H7 (cell line): ENCODE results near the gene TRDMT1. TPM values are rescaled to one million over a fixed set of nuclear protein-coding genes. Genes with fewer than 3 reads are reported as not detected.

Source experiments
- DNase-seq: peaks from one replicate; pipeline ENCODE4 v3.0.0; 2012
- H3K27me3 ChIP-seq: 2 replicates; pipeline ENCODE4 v1.6.0; 2011; ENCODE audit warnings: mild to moderate bottlenecking, low read length; ENCODE audit not compliant: control insufficient read depth, insufficient read depth
- H3K36me3 ChIP-seq: replicated peaks from 2 replicates; pipeline ENCODE4 v1.5.1; 2011; ENCODE audit warnings: low read length; ENCODE audit not compliant: control insufficient read depth, insufficient read depth
- H3K4me3 ChIP-seq: 2 replicates; pipeline ENCODE4 v1.5.1; 2011; ENCODE audit warnings: low read depth, mild to moderate bottlenecking, control low read depth, low read length, moderate library complexity; ENCODE audit not compliant: insufficient read depth
- total RNA-seq: library from RNA; depleted of rRNA; stranded (reverse); fragments of >200 nt; shearing (Covaris generic); gene quantifications from 2 replicates; pipeline ENCODE4 v1.2.3, GENCODE V29; 2014

Gene TRDMT1
- total RNA-seq, 1 experiment from 2014 or later, result 8.0 TPM

GRCh38 chr10:17154116-17154515 lies 47.4 kb downstream of the TRDMT1 start:
- no peaks in the 10 kb centered on the region for H3K36me3 ChIP-seq
- no peak overlapping the region for H3K4me3 ChIP-seq
- H3K27me3 ChIP-seq, result no peaks in the 10 kb centered on the region
- no peak for DNase-seq

- Histone ChIP-seq H3K27me3 (no peaks in the 10 kb centered on the region), H3K4me3 (no peak overlapping the region), H3K36me3 (no peaks in the 10 kb centered on the region)
- no peak for DNase-seq
Observed at GRCh38 chr10:17153321-17153720, 48.2 kb downstream of the TRDMT1 start.

GRCh38 chr10:17151716-17152115 lies 49.8 kb downstream of the TRDMT1 start:
- H3K4me3 ChIP-seq, result no peak overlapping the region
- no peak for DNase-seq
- H3K36me3 ChIP-seq, result no peaks in the 10 kb centered on the region
- no peaks in the 10 kb centered on the region for H3K27me3 ChIP-seq

GRCh38 chr10:17147884-17148489 lies 53.5 kb downstream of the TRDMT1 start:
- no peaks in the 10 kb centered on the region for H3K27me3 ChIP-seq
- DNase-seq, result no peak
- H3K4me3 ChIP-seq, result no peak overlapping the region
- H3K36me3 ChIP-seq, result no peaks in the 10 kb centered on the region

- Histone ChIP-seq H3K27me3 (no peaks in the 10 kb centered on the region), H3K4me3 (no peak overlapping the region), H3K36me3 (no peaks in the 10 kb centered on the region)
- DNase-seq, result no peak
Observed at GRCh38 chr10:17146892-17147291, 54.6 kb downstream of the TRDMT1 start.

GRCh38 chr10:17145239-17145638 lies 56.2 kb downstream of the TRDMT1 start:
- no peaks in the 10 kb centered on the region for H3K36me3 ChIP-seq
- H3K27me3 ChIP-seq, result no peaks in the 10 kb centered on the region
- no peak for DNase-seq
- H3K4me3 ChIP-seq, result no peak overlapping the region

GRCh38 chr10:17144757-17145156 lies 56.7 kb downstream of the TRDMT1 start:
- no peak overlapping the region for H3K4me3 ChIP-seq
- no peaks in the 10 kb centered on the region for H3K27me3 ChIP-seq
- DNase-seq, result no peak
- no peaks in the 10 kb centered on the region for H3K36me3 ChIP-seq

GRCh38 chr10:17144032-17144431 lies 57.4 kb downstream of the TRDMT1 start:
- no peaks in the 10 kb centered on the region for H3K27me3 ChIP-seq
- H3K4me3 ChIP-seq, result no peak overlapping the region
- no peak for DNase-seq
- no peaks in the 10 kb centered on the region for H3K36me3 ChIP-seq

GRCh38 chr10:17143055-17143690 lies 58.3 kb downstream of the TRDMT1 start:
- no peak for DNase-seq
- no peaks in the 10 kb centered on the region for H3K27me3 ChIP-seq
- no peak overlapping the region for H3K4me3 ChIP-seq

GRCh38 chr10:17141504-17142229 lies 59.8 kb downstream of the TRDMT1 start:
- no peak for DNase-seq

More at GRCh38 chr10:17143055-17143690, 58.3 kb downstream of the TRDMT1 start:
- no peaks in the 10 kb centered on the region for H3K36me3 ChIP-seq

GRCh38 chr10:17140386-17140761 lies 61.1 kb downstream of the TRDMT1 start:
- no peak for DNase-seq

More at GRCh38 chr10:17141504-17142229, 59.8 kb downstream of the TRDMT1 start:
- Histone ChIP-seq H3K27me3 (no peaks in the 10 kb centered on the region), H3K4me3 (no peak overlapping the region), H3K36me3 (no peaks in the 10 kb centered on the region)

GRCh38 chr10:17138460-17139042 lies 62.9 kb downstream of the TRDMT1 start:
- no peaks in the 10 kb centered on the region for H3K27me3 ChIP-seq
- H3K36me3 ChIP-seq, result no peaks in the 10 kb centered on the region
- no peak overlapping the region for H3K4me3 ChIP-seq
- no peak for DNase-seq

More at GRCh38 chr10:17140386-17140761, 61.1 kb downstream of the TRDMT1 start:
- Histone ChIP-seq H3K27me3 (no peaks in the 10 kb centered on the region), H3K4me3 (no peak overlapping the region), H3K36me3 (no peaks in the 10 kb centered on the region)

- no peaks in the 10 kb centered on the region for H3K36me3 ChIP-seq
- no peaks in the 10 kb centered on the region for H3K27me3 ChIP-seq
- DNase-seq, result no peak
- no peak overlapping the region for H3K4me3 ChIP-seq
Observed at GRCh38 chr10:17134737-17135260, 66.7 kb downstream of the TRDMT1 start.

GRCh38 chr10:17134282-17134681 lies 67.2 kb downstream of the TRDMT1 start:
- H3K27me3 ChIP-seq, result no peaks in the 10 kb centered on the region
- H3K36me3 ChIP-seq, result no peaks in the 10 kb centered on the region
- H3K4me3 ChIP-seq, result no peak overlapping the region
- no peak for DNase-seq
